Adrenal gland (tissue), 5 donors: ENCODE data around the gene LHX1.

Experiments used
- POLR2A ChIP-seq, 2 donors: fragments of 450-650 bp; IDR thresholded peaks; one replicate each; pipeline ENCODE4 v1.6.1; 2017; ENCODE audit warnings: antibody characterized with exemption in 2 of 2, mild to moderate bottlenecking in 2 of 2, moderate library complexity in 1 of 2
- TF ChIP-seq, protein P1 (sequence below), 6 experiments: fragments of 450-650 bp in 4 of 6; fragments of 200-600 bp in 2 of 6; sonication (generic) in 1 of 6; IDR thresholded peaks; 1 replicate in 5 of 6; 2 replicates in 1 of 6; pipeline versions ENCODE4 v1.5.1 to v1.8.0; 2016 to 2021; ENCODE audit warnings: antibody characterized with exemption in 6 of 6, mild to moderate bottlenecking in 2 of 6, moderate library complexity in 1 of 6
- donor health status: DM: no; HTN: no; CAD: no.

DNA sequence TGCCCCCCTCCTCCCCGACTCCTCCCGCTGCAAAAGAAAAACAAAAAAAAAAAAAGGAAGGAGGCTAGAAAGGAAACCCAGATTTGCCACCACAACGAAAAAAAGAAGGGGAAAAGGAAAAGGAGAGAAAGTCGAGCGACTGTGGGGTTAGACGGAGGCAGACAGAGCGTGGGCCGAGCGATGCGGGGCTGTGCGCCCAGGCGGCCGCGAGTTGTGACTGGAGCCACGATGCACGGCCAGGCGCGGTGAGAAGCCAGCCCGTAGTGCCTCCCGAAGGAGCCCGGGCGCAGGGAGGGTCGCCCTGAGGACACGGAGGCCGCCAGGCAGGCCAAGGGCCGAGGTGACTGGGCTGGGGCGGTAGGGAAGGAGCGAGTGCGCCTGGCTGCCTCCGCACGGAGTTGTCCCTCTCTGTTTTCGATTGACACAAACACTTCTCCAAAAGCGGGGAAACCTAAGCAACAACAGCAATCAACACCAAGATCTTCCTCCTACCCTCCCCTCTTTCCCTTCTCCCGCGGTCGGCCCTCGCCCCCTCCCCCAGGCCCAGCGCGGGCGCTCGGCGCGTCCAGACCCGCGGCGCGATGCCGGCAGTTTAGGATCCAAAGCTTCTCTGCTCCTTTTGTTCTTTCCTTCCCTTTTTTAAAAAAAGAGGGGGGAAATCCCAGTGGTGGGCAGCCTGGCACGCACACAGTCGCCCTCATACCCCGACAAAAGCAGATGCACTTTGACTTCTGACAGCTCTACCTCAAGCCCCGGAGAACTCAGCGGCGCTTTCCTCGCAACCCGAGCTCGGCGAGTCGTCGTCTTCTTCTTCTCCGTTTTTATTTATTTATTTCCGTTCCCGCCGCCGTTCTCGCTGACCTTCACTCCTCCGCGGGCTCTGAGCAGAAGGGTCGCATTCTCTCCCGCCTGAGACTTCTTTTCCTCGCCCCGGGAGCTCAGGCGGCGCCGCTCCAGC lies at the start of gene LHX1:
- TF ChIP-seq, protein P1, sequence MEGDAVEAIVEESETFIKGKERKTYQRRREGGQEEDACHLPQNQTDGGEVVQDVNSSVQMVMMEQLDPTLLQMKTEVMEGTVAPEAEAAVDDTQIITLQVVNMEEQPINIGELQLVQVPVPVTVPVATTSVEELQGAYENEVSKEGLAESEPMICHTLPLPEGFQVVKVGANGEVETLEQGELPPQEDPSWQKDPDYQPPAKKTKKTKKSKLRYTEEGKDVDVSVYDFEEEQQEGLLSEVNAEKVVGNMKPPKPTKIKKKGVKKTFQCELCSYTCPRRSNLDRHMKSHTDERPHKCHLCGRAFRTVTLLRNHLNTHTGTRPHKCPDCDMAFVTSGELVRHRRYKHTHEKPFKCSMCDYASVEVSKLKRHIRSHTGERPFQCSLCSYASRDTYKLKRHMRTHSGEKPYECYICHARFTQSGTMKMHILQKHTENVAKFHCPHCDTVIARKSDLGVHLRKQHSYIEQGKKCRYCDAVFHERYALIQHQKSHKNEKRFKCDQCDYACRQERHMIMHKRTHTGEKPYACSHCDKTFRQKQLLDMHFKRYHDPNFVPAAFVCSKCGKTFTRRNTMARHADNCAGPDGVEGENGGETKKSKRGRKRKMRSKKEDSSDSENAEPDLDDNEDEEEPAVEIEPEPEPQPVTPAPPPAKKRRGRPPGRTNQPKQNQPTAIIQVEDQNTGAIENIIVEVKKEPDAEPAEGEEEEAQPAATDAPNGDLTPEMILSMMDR (IDR thresholded peaks at IDR 0.05): no peak
- no peak for TF ChIP-seq POLR2A (IDR thresholded peaks at IDR 0.05)
